Prostate gland (tissue), 2 donors: Measurements from ENCODE around the gene MAP7D1.

ENCODE experiments used
- POLR2A ChIP-seq: fragments of 450-650 bp; IDR thresholded peaks from one replicate; pipeline ENCODE4 v1.6.1; 2016; ENCODE audit warnings: antibody characterized with exemption, mild to moderate bottlenecking
- POLR2AphosphoS5 ChIP-seq: sonication (generic); formaldehyde crosslinking; IDR thresholded peaks from one replicate; pipeline ENCODE4 v1.6.1; 2017; ENCODE audit warnings: antibody characterized with exemption
- TF ChIP-seq, protein P1 (sequence below), 4 experiments: fragments of 200-600 bp in 2 of 4; fragments of 450-650 bp in 2 of 4; sonication (generic) in 2 of 4; IDR thresholded peaks; 1 replicate in 3 of 4; 2 replicates in 1 of 4; pipeline ENCODE4 v1.5.1; 2016 to 2019; ENCODE audit warnings: antibody characterized with exemption in 4 of 4, mild to moderate bottlenecking in 2 of 4, moderate library complexity in 2 of 4

DNA sequence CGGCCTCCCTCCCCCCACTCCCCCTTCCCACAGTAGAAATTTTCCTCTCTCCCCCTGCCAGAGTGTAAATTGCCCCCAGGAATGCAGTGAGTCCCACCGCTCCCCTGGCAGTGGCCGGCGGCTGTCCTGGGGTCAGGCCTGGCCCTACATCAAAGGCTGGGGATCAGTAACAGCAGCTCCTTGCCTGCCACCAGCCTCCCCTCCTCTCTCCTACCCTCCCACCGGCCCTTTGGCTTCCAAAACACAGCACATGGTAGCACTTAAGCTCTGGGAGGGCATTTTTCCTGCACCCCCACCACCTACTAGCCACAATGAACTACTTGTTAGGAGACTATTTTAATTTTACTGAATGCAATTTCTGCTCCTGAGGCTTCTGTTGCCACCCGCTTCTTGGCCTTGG is 21.9 kb upstream of the MAP7D1 start:
- TF ChIP-seq POLR2A (no peak), POLR2AphosphoS5 (no peak)
- TF ChIP-seq, protein P1, sequence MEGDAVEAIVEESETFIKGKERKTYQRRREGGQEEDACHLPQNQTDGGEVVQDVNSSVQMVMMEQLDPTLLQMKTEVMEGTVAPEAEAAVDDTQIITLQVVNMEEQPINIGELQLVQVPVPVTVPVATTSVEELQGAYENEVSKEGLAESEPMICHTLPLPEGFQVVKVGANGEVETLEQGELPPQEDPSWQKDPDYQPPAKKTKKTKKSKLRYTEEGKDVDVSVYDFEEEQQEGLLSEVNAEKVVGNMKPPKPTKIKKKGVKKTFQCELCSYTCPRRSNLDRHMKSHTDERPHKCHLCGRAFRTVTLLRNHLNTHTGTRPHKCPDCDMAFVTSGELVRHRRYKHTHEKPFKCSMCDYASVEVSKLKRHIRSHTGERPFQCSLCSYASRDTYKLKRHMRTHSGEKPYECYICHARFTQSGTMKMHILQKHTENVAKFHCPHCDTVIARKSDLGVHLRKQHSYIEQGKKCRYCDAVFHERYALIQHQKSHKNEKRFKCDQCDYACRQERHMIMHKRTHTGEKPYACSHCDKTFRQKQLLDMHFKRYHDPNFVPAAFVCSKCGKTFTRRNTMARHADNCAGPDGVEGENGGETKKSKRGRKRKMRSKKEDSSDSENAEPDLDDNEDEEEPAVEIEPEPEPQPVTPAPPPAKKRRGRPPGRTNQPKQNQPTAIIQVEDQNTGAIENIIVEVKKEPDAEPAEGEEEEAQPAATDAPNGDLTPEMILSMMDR (IDR thresholded peaks at IDR 0.05): no peak
